Stimulated activated effector memory CD8-positive, alpha-beta T cell treated with anti-CD3 and anti-CD28 coated beads, Interleukin-12 subunit alpha, Interleukin-12 subunit beta, amount 100 ng/mL, for 72 hours (primary cell): ENCODE results near the gene TREM1.

Source experiments
- ATAC-seq: fragments of 150-1000 bp; cut with Tn5 transposase; 2 replicates; pipeline ENCODE4 v1.10.0; 2021
- DNase-seq, 2 donors: peaks; one replicate each; pipeline ENCODE4 v3.0.0; 2021 to 2022; ENCODE audit warnings: low spot score in 2 of 2
- H3K27ac Mint-ChIP-seq: one replicate; pipeline ENCODE4 v1.8.0; 2022; ENCODE audit warnings: mild to moderate bottlenecking, mixed read lengths
- H3K36me3 Mint-ChIP-seq: one replicate; pipeline ENCODE4 v1.8.0; 2022; ENCODE audit warnings: mild to moderate bottlenecking, mixed read lengths
- H3K4me1 Mint-ChIP-seq: one replicate; pipeline ENCODE4 v1.8.0; 2022; ENCODE audit warnings: mixed read lengths
- H3K4me3 Mint-ChIP-seq: one replicate; pipeline ENCODE4 v1.8.0; 2022; ENCODE audit warnings: mild to moderate bottlenecking, mixed read lengths
- H3K9me3 Mint-ChIP-seq: one replicate; pipeline ENCODE4 v1.8.0; 2022; ENCODE audit warnings: mixed read lengths

TREM1 gene

GRCh38 chr6:41226752-41227151, 59.7 kb downstream of the TREM1 start:
- Mint-ChIP-seq H3K4me3 (no peak overlapping the region), H3K9me3 (no peaks in the 10 kb centered on the region), H3K36me3 (no peaks in the 10 kb centered on the region), H3K4me1 (peaks cover 4% of the 10 kb centered on the region), H3K27ac (no peak overlapping the region)
- no peak for DNase-seq
- no peak for ATAC-seq

DNA sequence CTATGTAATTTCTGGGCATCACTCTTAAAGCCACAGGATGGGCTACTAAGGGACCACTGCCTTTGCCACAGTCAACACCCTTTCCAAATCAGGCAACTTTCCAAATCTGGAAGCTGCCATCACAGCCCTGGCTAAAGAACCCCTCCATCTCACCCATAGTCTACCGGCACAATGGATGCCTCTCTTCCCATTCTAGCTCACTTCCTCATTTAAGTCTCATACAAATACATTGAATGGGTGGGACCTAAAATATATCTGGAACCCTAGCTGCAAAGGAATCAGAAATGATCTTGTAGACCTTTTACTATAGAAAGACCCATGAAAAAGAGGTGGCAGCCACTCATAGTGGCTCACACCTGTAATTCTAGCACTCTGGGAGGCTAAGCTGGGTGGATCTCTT, 61.7 kb downstream of the TREM1 start:
- Mint-ChIP-seq H3K27ac (no peak overlapping the region), H3K4me3 (no peak overlapping the region), H3K4me1 (peaks cover 5% of the 10 kb centered on the region), H3K36me3 (no peaks in the 10 kb centered on the region), H3K9me3 (no peaks in the 10 kb centered on the region)
- ATAC-seq, result no peak
- no peak for DNase-seq
